HL-60 (cell line): ENCODE results near the gene ABCC8.

Experiments used
- POLR2AphosphoS5 ChIP-seq: IDR thresholded peaks from 2 replicates; pipeline ENCODE4 v1.6.1; 2012; ENCODE audit warnings: low read depth
- TF ChIP-seq, protein P1 (sequence below): IDR thresholded peaks from one replicate; pipeline ENCODE4 v1.5.1; 2011; ENCODE audit warnings: low read length, control low read depth, inconsistent platforms; ENCODE audit not compliant: insufficient read depth

- TF ChIP-seq, protein P1, sequence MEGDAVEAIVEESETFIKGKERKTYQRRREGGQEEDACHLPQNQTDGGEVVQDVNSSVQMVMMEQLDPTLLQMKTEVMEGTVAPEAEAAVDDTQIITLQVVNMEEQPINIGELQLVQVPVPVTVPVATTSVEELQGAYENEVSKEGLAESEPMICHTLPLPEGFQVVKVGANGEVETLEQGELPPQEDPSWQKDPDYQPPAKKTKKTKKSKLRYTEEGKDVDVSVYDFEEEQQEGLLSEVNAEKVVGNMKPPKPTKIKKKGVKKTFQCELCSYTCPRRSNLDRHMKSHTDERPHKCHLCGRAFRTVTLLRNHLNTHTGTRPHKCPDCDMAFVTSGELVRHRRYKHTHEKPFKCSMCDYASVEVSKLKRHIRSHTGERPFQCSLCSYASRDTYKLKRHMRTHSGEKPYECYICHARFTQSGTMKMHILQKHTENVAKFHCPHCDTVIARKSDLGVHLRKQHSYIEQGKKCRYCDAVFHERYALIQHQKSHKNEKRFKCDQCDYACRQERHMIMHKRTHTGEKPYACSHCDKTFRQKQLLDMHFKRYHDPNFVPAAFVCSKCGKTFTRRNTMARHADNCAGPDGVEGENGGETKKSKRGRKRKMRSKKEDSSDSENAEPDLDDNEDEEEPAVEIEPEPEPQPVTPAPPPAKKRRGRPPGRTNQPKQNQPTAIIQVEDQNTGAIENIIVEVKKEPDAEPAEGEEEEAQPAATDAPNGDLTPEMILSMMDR: no peak
- no peak for TF ChIP-seq POLR2AphosphoS5
Measured at GRCh38 chr11:17414992-17415391, 61.7 kb downstream of the ABCC8 start.
